ENCODE data around the gene RGSL1.

GRCh38 chr1:182565537-182565936 lies 115.6 kb downstream of the RGSL1 start:
- no peak for TF ChIP-seq CTCF (conservative IDR thresholded peaks at IDR 0.05 in 1 of 2, IDR thresholded peaks at IDR 0.05 in 1 of 2; ENCODE audit: low read depth in 1 of 2, low read length in 2 of 2)
- no peak for TF ChIP-seq EZH2 (IDR thresholded peaks at IDR 0.05; ENCODE audit: low read length, missing control alignments)

Measured in fibroblast of lung (primary cell).